GM21576 (cell line): ENCODE measurements around the gene CCDC167.

ENCODE experiments used
- ATAC-seq: cut with Tn5 transposase; IDR thresholded peaks from one replicate; pipeline ENCODE4 v1.9.1; 2021; ENCODE audit warnings: mild to moderate bottlenecking, moderate library complexity; ENCODE audit not compliant: unreplicated experiment

The CCDC167 gene

DNA sequence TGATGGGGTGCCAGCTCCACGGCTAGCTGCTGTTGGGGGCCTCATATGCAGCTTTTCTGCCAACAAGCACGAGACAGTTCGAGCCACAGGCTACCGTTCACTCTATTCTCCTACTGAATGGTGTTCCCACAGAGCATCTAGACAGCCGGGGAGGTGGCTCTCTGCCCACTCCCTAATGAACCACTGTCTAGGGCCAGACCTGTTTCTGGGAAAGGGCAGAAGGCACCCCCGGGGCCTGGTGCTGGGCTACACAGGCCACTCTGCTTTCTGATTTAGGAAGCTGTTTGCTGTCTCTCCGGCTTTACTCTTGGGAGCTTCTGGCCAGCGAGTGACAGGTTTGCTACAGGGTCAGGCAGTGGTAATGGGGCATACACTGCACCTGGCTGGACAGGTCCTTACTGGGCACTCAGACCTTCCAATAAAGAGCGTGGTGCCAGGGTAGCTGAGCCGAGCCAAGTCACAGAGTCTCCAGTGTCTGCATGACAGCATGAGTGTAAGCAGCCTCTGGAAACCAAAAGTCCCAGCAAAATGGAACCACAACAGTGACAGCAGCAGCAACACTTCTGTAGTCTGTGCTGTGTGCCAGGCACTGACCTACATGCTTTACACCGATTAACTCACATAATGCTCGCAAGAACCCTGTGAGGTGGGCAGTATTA, 8.4 kb downstream of the CCDC167 start:
- ATAC-seq: no peak

DNA sequence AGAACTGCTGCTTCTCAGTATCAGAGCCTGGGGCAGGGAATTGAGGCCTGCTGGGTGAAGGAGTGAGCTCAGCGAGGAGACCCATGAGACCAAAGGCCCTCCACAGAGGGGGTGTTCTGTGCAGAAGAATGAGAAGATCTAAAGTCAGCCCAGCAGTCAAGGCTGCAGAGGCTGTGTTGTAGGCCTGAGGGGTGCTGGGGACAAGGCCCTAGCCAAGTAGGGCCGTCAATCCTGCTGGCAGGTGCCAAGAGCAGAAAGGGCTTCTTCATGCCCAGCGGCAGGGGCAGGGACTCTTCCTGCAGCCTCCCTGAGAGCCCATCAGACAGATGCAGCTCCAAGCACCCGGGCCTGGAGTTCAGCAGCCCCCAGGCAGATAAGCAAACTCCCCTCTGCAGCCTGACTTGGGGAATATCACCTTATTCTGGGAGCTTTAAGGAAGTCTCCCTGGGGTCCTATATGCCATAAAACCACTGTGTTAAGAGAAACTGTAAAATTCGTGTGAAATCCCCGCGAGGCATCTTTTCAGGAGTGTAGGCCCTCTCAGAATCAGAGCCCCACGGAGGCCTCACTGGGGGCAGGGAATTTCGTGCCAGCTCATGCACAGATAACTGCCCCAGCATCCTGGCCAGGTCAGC, 9.0 kb downstream of the CCDC167 start:
- no peak for ATAC-seq

DNA sequence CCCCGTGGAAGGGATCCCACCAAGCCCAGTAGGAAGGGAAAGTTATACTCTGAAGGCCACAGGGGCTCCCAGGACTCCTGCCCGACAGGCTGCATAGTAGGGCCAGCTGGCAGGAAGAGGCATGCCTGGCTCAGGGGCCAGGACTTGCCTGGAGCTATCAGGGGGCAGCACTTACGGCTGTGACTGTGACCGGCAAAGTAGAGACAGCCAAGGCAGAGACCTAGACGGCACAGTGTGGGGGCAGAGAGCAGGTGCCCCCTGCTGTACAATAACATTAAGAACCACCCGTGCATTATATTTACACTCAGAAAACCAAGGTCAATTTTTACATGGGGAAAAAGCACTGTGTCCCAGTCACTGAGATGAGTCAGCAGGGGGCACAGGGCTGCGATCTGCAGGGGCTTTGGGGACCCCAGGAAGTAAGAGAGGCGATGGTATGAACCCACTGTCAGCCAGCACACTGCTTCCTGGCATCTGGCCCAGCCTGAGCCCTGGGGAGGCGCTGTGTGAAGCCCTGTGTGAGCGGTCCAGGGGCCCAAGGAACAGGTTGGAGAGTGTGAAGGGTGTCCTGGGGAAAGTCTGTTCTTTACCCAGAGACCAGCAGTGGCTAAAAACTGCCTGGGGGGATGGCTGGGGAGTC, 9.9 kb downstream of the CCDC167 start:
- no peak for ATAC-seq

DNA sequence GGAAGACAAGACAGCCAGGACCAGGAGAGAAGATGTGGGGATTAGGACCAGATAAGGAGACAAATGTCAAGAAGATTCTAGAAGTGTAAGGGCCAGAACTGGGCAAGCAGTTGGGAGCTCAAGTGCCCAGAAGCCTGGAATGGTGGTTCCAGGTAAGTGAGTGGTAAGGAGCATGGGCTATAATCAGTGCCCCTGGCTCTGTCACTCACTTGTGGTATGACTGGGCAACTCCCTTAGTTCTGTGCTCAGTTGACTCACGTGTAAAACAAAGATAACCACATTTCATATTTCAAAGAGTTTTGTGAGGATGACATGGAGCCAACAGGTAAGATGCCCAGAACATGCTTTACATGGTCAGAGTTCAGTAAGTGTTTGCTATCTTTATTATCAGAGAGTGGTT, 11.2 kb downstream of the CCDC167 start:
- no peak for ATAC-seq

DNA sequence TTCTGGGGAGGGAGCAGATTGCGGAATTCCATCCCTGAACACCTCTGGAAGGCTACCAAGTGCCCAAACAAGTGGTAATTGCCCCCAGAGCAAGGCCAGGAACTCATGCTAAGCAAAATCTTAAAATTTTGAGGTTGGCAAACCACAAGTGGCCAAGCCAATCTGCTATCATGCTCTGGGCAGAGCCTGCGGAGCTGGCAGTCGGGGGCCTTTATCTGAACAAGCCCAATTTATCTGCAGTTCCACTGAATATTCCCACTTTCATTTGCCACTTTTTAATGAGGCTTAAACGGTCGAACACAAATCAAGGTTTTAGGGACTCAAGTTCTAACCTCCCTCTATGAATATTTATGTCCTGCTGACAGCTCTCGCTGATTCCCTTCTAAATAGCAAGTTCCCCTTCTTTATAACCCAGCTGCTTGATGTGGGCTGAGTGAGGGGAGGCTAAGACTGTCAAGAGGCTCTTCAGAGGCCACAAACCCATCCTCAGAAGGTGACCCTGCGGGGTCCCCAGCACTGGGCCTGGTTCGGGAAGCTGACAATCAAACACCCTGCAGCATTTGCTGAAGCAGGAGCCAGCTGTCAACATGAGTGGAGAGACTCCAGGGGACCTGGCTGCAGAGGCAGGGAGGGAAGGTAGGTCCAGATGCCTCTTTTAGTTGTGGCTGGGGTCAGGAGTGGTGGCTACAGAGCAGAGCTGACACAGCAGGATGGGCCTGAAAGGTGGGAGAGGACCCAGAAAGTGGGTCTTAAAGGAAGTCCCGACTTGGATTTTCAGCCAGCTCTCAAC, 11.9 kb downstream of the CCDC167 start:
- ATAC-seq: no peak

DNA sequence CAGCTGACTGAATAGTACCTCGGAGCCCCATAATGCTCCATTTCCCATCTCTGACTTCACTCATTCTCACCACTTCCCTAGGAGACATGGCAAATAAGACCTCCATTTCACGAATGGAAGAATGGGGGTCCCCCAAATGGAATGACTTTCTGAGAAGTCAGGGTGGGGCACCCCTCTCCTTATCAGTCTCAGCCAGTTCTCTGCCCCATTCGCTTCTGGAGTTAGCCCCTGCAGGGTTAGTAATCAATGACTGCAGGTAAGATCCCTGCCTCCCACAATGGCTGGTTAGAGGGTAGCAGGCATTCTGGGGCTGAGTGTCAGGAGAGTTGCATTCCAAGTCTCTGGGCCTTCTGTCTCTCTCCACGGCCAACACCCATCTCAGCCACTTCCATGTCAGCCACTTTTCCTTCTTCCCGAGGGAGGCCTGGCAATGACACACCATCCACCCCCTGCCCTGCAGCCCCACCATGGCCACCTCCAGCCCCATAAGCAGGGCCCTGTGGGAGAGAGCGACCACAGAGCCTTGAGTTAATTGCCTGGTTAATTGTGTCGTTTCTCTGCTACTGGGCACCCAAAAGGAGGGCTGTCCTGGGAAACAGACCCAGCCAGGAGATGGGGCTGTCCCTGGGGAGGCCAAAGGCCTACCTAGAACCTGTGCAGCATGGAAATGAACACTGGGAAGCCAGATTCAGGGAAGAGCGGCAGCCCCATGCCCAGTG, 13.4 kb downstream of the CCDC167 start:
- no peak for ATAC-seq

DNA sequence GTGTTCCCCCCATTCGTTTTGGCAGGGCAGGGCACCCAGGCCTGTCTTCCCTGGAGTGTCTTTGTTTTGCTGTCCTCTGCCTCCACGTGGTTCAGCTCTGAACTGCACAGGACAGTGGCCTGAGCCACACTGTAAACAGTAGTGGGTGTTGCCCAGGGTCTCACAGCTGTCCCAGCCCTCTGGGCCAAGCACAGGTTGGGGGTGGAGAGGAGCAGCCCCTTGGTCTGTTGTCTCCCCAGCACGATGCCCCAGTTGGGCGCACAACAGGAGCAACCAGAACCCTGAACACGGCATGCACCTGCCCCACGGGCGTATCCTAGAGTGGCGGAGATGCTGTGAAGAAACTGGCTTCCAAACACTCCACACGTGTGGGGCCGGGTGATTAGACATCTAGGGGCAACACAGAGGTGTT, 14.4 kb downstream of the CCDC167 start:
- ATAC-seq: no peak

DNA sequence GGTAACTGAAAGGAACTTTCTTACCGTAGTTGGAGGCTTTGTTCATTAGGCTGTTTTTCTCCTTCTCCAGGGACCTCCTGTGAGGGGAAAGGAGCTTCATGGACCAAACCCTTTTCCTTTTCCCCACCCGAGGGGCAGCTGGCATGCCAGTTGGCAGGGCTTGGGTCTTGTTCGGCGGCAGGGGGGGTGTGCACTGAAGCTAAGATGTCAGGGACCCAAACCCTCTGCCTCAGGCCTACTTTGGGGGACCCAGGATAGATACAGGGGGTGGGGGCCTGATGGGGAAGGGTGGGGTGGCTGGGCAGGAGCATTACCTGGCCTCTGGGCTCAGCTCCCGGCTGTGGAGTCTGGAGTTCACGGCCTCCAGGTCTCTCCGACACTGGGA, 14.9 kb downstream of the CCDC167 start:
- ATAC-seq: no peak

DNA sequence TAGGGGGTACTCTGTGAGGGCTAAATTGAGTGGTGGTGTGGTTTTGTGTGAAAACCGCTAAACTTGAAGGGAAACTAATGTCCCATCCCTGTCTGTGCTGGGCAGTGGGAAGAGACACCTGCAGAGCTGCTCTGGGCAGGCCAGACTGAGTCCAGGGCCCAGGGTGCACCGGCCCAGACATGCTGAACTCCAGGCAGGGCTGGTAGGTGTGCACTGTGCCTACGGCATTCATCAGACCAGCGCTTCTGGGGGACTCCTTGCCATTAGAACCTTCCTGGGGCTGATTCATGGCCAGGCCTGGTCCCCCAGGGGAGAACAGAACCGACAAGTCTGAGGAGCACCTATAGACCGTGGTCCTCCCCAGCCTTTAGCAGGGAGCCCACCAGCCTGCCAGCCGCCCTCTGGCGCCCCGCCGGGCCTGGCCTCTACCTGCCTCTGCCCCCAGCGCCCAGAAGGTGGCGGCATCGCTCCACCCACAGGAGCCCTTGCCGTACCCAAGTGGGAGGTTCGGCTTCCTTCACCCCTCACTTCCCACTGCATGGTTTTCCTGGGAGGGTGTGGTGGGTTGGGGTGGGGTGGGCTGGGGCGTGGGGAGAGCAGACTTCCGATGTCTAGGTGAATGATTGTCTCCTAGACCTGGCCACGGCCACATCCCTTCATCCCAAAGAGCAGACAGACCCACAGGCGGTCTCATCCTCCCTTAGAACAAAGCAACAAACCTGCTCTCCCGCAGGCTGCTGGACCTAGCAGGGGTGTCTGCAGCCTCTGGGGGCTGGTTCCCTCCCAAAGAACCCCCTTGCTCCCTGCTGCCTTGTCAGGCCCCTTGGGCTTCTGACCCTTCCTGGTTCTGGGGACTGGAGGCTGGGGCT, 15.5 kb downstream of the CCDC167 start:
- ATAC-seq: no peak

DNA sequence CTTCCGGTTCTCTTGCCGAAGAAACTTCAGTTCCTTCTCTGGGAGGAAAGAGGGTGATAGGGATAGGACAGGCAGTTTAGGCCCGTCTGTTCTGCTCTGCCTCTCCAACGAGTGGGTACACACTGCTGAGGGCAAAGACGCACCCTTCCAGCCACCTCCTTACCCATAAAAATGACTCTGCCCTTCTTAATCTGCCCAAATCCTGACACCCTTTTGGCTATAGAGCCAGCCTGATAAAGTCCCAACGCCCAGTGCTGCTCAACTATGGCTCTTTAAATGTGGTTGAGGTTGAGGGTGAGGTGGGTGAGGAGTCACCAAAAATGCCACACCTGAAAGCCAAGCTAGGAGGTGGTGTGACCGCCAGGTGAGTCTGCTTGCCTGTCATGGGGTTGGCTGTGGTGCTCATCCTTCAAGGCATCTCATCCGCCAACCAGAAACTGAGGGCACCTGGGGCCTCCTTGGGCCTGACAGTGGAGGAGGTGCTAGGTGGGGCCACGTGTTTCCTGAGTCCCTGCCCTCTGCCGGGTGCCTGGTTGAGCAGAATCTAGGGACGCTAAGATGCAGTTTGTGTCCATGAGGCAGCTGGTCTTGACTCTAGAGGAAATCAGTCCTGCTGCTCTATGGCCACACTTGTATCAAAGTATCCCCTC, 16.3 kb downstream of the CCDC167 start:
- no peak for ATAC-seq

DNA sequence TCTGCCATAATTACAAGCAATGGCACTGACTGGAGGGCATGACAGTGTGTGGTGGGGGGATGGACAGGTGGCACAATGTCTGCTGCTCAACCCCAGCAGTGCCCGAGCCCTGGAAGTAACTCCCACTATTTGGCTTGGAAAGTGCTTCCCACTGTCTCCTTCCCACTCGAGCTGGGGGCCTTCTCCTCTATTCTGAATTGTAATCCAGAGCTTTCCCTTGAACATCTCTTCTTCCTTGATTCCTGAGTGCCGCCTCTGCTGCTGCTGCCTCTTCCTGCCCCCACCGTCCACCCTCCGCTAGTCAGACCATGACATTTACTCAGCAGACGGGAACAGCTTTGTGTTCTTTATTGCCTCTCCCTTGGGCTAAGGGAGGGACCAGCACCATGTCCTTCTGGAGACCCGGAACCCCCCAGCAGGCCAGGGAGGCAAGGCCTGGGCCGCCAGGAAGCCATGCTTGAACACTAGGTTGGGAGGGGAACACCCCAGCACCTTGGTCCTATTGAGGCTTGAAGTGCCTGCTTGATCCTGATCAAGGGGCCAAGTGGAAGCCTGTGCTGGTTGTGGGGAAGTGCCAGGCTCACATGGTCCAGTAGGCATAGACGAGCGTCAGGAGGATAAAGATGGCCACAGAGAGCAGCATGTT, 17.0 kb downstream of the CCDC167 start:
- no peak for ATAC-seq

DNA sequence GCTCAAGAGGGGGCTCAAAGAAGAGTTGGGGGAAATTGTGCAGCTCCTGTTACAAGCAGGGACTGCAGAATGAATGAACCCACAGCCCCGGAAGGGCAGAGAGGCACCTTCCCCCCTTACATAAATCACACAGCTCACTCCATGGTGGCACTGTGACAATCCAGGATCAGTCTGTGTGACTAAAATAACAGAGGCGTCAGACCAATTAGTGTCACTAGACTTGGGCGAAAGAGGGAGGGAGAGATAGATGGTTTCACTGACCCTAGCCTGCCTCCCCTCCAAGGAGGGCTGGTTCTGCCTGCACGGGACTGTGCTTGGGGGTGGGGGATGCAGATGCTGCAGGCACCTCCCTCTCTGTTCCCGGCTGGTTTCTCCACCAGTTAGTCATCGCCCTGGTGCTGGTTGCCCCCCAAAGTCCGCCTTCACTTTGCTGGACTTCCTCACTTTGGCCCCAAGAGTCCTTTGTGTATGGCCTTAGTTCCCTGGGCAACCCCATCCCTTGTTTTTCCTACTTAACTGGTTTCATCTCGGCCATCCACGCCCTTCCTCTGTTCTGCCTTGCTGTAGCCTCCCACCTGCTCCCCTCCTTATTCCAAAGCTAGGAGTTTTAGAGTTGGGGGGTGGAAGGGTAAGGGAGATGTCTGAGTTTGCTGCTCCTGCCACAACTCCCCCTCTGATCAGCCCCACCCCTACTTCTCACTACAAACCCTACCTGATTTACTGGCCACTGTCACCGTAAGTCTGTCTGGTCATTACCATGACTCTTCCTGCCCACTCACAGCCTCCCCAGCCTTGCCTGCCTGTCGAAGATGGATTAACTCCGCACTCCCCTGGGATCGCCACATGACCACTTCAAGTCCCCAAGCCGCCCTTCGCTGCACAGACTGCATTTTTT, 17.7 kb downstream of the CCDC167 start:
- ATAC-seq: no peak

DNA sequence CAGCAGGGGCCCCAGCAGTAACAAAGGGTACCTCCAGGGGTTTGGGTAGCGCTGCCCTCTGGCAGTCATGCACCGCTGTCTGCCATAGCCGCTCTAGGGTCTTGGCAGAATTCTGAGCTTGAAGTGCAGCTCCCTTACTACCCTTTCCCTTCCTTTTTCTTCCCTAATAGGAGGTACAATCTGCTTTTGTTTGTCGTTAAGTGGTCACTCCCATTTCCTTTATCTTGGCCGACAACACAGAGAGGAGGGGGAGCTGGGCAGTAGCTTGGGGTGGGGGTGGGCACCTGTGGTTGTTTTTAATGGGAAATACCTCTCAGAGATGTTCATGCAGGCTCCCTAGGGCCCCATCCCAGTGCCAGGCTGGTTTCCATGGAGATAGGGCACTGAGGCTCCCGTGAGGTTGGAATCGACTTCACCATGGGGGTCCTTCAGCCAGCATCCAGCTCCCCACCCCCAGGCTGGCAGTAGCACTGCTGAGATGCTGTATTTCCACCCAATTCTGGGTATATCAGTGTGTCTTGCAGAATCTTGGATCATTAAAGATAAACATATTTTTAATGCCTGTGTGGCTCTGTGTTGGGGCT, 18.6 kb downstream of the CCDC167 start:
- no peak for ATAC-seq

DNA sequence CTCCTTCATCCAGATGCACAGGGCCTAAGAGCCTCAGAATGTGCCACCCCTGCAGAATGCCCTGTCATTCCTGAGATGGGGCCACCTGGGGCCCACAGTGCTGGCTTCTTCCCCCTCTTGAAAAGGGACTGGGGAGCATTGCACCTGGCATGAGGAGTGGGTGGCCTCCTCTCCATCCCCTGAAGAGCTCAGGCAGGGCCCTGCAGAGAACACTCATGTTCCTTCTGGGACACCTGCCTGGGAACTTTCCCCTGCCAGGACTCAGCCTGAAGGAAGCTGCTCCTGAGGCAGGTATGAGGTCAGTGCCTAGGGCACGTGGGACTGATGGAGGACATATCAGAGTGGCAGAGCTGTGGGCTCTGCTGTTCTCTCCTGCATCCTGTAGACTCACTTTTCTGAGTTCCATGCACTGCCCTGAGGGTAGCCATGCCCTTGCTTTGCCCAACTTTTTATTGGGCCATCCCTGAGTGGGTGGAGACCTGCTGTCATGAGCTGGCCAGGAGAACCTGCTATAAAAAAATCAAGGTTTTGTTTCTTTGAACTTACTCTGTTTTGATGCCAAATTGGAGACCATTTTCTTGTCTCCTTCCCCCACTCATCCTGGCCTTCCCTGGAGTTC, 19.5 kb downstream of the CCDC167 start:
- ATAC-seq: no peak

DNA sequence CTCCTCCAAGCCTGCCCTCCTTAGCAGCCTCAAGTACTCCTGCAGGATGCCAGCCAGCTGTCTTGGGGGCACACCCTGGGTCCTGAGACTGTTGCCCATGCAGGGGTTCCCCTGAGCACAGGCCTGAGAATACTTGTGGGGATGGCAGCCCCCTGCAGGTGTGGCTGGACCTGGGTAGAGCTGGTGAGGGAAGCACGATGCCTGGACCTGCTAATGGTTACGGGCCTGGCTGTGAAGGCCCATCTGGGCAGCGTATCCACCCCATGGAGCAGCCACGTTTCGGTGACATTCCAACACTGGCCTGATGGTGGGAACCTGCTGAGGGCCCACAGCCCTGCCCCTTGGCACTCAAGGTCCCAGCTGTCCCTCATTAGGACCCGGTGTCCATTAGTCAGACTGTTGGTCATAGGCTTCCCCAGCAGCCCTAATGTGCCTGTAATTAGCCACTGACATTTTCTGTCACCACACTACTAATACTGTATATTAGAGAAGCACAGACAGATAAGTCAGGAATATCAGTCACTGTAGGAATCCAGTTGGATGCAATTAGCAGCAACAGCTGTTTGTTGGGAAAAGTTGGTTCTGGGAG, 20.3 kb downstream of the CCDC167 start:
- no peak for ATAC-seq

DNA sequence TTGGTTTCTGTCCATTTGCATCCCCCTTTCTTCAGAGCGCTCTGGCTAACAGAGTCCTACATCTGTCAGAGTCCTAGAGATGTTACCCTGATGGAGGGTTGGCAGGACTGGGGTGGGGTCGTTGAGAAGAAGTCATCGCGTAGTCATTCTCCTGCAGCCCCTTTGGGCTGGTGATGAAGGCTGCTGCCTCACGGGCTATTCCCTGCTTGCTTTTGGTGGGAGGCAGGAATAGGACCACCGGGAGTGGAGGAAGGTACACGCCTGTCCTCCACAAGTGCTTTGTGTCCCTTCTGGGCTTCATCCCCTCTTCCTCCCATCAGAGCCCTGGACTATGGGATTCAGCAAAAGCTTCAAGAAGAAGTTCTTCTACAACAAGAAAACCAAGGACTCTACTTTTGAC, 20.9 kb downstream of the CCDC167 start:
- no peak for ATAC-seq
